D721Med (cell line): Measurements from ENCODE around the gene TBC1D7.

Experiments used
- DNase-seq: peaks from one replicate; pipeline ENCODE4 v3.0.0; 2011; ENCODE audit warnings: low spot score; ENCODE audit not compliant: insufficient read length
- FAIRE-seq: peaks from 2 replicates; lab custom pipeline; 2011; peaks lifted over from hg19 to GRCh38; lab: Jason Lieb, UNC
- TF ChIP-seq, protein P1 (sequence below): IDR thresholded peaks from 2 replicates; pipeline ENCODE4 v1.5.1; 2012; ENCODE audit warnings: mild to moderate bottlenecking, control low read depth; ENCODE audit not compliant: insufficient read depth; ENCODE audit errors: missing control alignments

TBC1D7 gene

GRCh38 chr6:13305288-13305687 is 23.0 kb downstream of the TBC1D7 start:
- FAIRE-seq (no peak), DNase-seq (no peak)
- TF ChIP-seq, protein P1, sequence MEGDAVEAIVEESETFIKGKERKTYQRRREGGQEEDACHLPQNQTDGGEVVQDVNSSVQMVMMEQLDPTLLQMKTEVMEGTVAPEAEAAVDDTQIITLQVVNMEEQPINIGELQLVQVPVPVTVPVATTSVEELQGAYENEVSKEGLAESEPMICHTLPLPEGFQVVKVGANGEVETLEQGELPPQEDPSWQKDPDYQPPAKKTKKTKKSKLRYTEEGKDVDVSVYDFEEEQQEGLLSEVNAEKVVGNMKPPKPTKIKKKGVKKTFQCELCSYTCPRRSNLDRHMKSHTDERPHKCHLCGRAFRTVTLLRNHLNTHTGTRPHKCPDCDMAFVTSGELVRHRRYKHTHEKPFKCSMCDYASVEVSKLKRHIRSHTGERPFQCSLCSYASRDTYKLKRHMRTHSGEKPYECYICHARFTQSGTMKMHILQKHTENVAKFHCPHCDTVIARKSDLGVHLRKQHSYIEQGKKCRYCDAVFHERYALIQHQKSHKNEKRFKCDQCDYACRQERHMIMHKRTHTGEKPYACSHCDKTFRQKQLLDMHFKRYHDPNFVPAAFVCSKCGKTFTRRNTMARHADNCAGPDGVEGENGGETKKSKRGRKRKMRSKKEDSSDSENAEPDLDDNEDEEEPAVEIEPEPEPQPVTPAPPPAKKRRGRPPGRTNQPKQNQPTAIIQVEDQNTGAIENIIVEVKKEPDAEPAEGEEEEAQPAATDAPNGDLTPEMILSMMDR: no peak

GRCh38 chr6:13304580-13305260 is 23.6 kb downstream of the TBC1D7 start:
- no peak for FAIRE-seq
- TF ChIP-seq, protein P1: no peak
- no peak for DNase-seq

DNA sequence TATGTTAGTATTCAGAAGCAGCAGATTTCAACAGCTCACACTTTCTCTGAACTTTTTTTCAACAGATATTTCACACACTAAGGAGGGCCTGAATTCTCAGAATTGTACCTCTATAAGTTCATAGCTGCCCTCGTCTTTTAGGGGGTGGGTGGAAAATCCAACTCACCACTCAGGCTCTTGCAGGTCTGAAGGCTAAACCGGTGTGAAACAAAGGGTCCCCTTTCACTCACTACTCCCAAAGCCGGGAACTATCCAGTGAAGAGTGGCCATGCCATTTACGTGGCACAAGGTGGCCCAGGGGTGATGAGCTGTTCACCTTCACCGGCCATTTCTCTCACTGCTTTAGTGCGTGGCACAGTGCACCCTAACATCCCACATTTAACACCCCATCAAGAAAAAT is 24.2 kb downstream of the TBC1D7 start:
- no peak for FAIRE-seq
- TF ChIP-seq, protein P1: no peak
- no peak for DNase-seq

- TF ChIP-seq, protein P1: no peak
- no peak for FAIRE-seq
- no peak for DNase-seq
These were observed 24.7 kb downstream of the TBC1D7 start for GRCh38 chr6:13303668-13304017.

- FAIRE-seq (no peak), DNase-seq (no peak)
- TF ChIP-seq, protein P1: no peak
These were observed 25.3 kb downstream of the TBC1D7 start for GRCh38 chr6:13302751-13303667.

DNA sequence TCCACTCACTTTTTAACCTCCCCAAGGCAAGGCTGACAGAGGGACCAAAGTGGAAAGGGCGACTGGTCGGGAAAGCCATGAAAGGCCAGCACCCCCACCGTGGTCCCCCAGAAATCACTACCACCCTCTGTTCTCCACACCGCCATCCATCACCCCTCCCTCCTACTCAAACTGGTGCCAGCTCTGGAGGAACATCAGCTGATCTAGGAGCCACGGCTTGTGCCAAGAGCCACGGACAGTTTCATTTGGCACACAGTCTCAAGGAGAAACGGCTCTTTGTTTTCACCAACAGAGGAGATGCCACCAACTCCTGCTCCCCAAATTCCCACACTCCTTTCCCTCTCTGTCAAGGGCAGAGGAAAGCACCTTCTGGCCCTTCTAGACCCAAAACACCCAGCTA is 26.0 kb downstream of the TBC1D7 start:
- FAIRE-seq: no peak
- no peak for DNase-seq
- TF ChIP-seq, protein P1: no peak
